Esophagus squamous epithelium (tissue), 5 donors: ENCODE data around the gene TUBB1. TPM values are rescaled to one million over a fixed set of nuclear protein-coding genes. Genes with fewer than 3 reads are reported as not detected.
A peak's percentile ranks its signal among the peaks of the same experiment; 100 is the strongest.

Experiments used
- DNase-seq: peaks from one replicate; lab custom pipeline; 2025; lab: John Stamatoyannopoulos, UW
- H3K27ac ChIP-seq, 4 donors: fragments of 200-600 bp; sonication (generic); one replicate each; pipeline ENCODE4 v1.5.1; 2016 to 2019; ENCODE audit warnings: mild to moderate bottlenecking in 1 of 4
- H3K27me3 ChIP-seq, 4 donors: fragments of 200-600 bp; sonication (generic); 1 replicate in 3 of 4; 2 replicates in 1 of 4; pipeline versions ENCODE4 v1.5.1 to v1.6.0; 2017 to 2021; ENCODE audit warnings: antibody characterized with exemption in 1 of 4
- H3K36me3 ChIP-seq, 3 donors: fragments of 200-600 bp; sonication (generic); one replicate each; pipeline ENCODE4 v1.5.1; 2016 to 2019
- H3K4me1 ChIP-seq, 3 donors: fragments of 200-600 bp; sonication (generic); one replicate each; pipeline ENCODE4 v1.5.1; 2017 to 2019
- H3K4me3 ChIP-seq, 4 donors: fragments of 200-600 bp; sonication (generic); 1 replicate in 3 of 4; 2 replicates in 1 of 4; pipeline ENCODE4 v1.5.1; 2016 to 2019; ENCODE audit warnings: mild to moderate bottlenecking in 2 of 4, moderate library complexity in 1 of 4
- H3K9me3 ChIP-seq, 3 donors: fragments of 200-600 bp; sonication (generic); one replicate each; pipeline ENCODE4 v1.5.1; 2016 to 2019
- POLR2A ChIP-seq, 4 donors: fragments of 450-650 bp; IDR thresholded peaks; one replicate each; pipeline ENCODE4 v1.6.1; 2017; ENCODE audit warnings: antibody characterized with exemption in 4 of 4, mild to moderate bottlenecking in 4 of 4, moderate library complexity in 3 of 4
- WGBS, 2 donors: methylation state at CpG; one replicate each; pipeline ENCODE4 v1.1.5; 2018; 5-methylcytosine and 5-hydroxymethylcytosine counted together
- intact Hi-C: fragments of 100-400 bp; cut with DNase I; formaldehyde crosslinking; loops from one replicate; pipeline ENCODE4 v1.15.0; 2022
- total RNA-seq, 4 donors: library from RNA; depleted of rRNA; stranded (reverse); fragments of >200 nt; gene quantifications; one replicate each; pipeline ENCODE4 v1.1.0, GENCODE V29; 2016
- TF ChIP-seq, protein P1 (sequence below), 6 experiments: fragments of 450-650 bp in 4 of 6; fragments of 200-600 bp in 2 of 6; sonication (generic) in 2 of 6; IDR thresholded peaks; one replicate each; pipeline ENCODE4 v1.5.1; 2016 to 2019; ENCODE audit warnings: antibody characterized with exemption in 6 of 6, mild to moderate bottlenecking in 4 of 6, moderate library complexity in 4 of 6
- donor health status: DM: yes; HTN: yes; CAD: no.

Gene TUBB1
- total RNA-seq, 4 donors from 2014 or later = 0.19 TPM; not detected in 3

DNA sequence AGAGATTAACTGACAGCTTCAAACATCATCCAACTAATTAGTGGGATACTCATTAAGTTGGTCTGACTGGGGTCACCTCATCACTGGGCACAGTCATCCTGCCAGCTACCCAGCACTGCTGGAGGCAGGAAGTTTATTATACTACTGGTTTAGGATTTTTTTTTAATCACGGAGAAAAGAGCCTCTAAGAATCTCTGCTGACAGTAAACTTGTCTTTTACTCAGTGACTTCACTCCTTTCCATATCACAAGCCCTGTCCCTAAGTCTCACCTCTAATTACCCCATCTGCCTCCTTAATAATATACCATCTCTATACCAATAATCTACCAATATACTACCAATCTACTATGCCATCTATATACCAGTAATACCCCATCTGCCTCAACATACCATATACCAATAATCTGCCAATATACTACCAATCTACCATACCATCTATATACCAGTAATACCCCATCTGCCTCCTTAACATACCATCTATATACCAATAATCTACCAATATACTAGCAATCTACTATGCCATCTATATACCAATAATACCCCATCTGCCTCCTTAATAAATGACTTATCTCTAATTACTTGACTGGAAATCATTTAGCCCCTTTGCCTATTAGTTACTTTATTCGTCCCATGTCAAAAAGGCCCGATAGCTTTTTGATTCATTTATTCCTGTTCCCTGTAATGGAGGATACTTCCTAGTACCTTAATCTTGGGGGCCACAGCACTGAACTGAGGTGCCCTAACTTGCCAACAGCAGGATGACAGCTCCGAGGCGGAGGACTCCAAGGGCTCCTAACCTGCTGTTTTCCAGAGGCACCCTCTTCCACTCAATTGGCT, 7.9 kb downstream of the TUBB1 start:
- H3K27ac ChIP-seq = no peak overlapping the region
- H3K4me1 ChIP-seq = peaks cover 20 to 52% (median 30%) of the 10 kb centered on the region in 3 donors
- DNase-seq = no peak
- H3K4me3 ChIP-seq = no peak overlapping the region
- 66 to 76% methylated on average over 3 of the region's 5 CpGs for WGBS, 2 donors
- no peaks in the 10 kb centered on the region for H3K27me3 ChIP-seq
- TF ChIP-seq, protein P1, sequence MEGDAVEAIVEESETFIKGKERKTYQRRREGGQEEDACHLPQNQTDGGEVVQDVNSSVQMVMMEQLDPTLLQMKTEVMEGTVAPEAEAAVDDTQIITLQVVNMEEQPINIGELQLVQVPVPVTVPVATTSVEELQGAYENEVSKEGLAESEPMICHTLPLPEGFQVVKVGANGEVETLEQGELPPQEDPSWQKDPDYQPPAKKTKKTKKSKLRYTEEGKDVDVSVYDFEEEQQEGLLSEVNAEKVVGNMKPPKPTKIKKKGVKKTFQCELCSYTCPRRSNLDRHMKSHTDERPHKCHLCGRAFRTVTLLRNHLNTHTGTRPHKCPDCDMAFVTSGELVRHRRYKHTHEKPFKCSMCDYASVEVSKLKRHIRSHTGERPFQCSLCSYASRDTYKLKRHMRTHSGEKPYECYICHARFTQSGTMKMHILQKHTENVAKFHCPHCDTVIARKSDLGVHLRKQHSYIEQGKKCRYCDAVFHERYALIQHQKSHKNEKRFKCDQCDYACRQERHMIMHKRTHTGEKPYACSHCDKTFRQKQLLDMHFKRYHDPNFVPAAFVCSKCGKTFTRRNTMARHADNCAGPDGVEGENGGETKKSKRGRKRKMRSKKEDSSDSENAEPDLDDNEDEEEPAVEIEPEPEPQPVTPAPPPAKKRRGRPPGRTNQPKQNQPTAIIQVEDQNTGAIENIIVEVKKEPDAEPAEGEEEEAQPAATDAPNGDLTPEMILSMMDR (IDR thresholded peaks at IDR 0.05) = no peak
- no peak for TF ChIP-seq POLR2A (IDR thresholded peaks at IDR 0.05)
- no peaks in the 10 kb centered on the region for H3K9me3 ChIP-seq
- peaks cover 0 to 83% (median 26%) of the 10 kb centered on the region in 3 donors for H3K36me3 ChIP-seq
- intact Hi-C loops = no loop called here

DNA sequence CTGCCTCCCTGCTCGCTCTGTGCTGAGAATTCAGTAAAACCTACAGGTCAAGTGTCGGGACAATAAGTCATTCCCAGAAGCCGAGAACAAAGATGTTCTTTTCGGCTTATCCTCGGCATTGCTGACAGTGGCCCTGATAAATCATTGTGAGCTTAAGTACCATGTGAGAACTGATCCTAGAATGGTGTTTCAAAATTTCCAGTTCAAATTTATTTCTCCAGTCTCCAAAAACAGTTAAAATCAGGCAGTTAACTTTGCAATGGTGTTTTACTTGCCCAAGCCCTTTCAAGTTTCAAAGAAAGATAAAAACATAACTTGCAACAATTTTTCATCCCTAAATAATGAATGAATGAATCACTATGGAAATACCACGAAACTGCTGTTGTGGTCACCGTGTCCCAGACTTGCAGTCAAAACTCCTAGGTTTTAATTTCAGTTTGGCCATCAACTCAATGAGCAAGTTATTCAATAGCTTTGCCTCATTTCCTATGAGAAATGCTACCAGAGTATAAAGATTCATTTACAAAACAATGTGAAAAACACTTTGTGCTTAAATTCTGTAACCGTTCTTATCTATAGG, 8.6 kb downstream of the TUBB1 start:
- intact Hi-C loops = no loop called here
- Histone ChIP-seq H3K4me3 (no peak overlapping the region), H3K27ac (no peak overlapping the region), H3K9me3 (no peaks in the 10 kb centered on the region), H3K27me3 (no peaks in the 10 kb centered on the region), H3K4me1 (peaks cover 20 to 55% (median 30%) of the 10 kb centered on the region in 3 donors), H3K36me3 (peaks cover 0 to 76% (median 26%) of the 10 kb centered on the region in 3 donors)
- 78% methylated on average over 8 of the region's 8 CpGs for WGBS, 2 donors
- no peak for DNase-seq
- no peak for TF ChIP-seq POLR2A (IDR thresholded peaks at IDR 0.05)
- TF ChIP-seq, protein P1 (IDR thresholded peaks at IDR 0.05) = no peak

DNA sequence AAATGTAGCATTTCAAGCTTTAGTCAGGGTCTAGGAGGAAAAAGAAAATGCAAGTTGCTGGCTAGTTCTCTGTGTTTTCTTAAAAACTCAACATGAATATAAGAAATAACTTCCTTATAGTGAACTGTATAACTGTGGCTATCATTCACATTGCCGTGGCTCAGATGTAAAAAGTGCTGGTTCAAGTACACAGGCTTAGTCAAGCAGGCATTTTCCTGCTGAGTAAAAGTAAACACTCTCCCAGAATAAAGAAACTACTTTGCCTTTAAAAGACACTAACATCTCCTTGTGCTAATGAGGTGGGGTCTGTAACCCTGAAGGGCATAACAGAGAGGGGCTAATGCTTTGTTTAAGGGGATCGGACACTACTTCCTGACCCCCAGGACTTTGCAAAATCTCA, 9.6 kb downstream of the TUBB1 start:
- H3K36me3 ChIP-seq = peaks cover 0 to 69% (median 22%) of the 10 kb centered on the region in 3 donors
- DNase-seq = no peak
- H3K4me1 ChIP-seq = peaks cover 20 to 59% (median 30%) of the 10 kb centered on the region in 3 donors
- H3K27ac ChIP-seq = no peak overlapping the region
- no peaks in the 10 kb centered on the region for H3K9me3 ChIP-seq
- intact Hi-C loops = no loop called here
- WGBS, 2 donors = 26 to 46% methylated on average over 2 of the region's 2 CpGs
- TF ChIP-seq, protein P1 (IDR thresholded peaks at IDR 0.05) = no peak
- no peak for TF ChIP-seq POLR2A (IDR thresholded peaks at IDR 0.05)
- H3K4me3 ChIP-seq = peak overlapping the region in 1 of 4 donors; percentile 7
- H3K27me3 ChIP-seq = no peaks in the 10 kb centered on the region

DNA sequence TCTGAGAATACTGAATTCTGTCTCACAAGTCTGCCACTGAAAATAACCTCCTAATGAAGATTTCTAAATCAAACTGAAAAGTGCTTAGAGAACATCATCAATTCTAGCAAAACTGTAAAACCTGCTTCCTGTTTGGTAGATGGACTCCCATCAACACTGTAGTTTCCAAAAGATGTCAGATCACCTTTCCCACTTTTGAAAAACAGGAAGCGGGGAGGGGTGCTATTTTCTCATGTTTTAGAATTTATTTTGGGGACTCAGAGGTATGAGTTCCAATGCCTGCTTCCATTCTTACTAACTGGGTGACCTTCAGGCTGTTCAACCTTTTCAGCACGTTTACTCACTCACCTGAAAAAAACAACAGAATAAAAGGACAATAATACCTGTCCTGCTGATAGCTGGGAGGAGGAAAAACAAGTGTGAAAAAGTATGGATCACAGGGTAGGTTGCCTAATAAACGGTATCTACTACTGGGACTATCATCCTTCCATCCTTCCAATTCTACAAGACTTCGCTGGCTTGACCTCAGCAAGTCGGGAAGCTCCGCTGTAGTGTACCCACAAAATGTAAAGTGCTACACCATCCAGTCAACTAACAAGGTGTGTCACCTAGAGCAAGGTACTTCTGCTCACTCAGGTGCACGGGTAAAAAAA, 11.8 kb downstream of the TUBB1 start:
- Histone ChIP-seq H3K4me3 (peak overlapping the region; percentile 49 to 83 (median 73)), H3K27ac (peak overlapping the region in 2 of 4 donors; percentile 90 to 92), H3K36me3 (peaks cover 9 to 69% (median 14%) of the 10 kb centered on the region in 3 donors), H3K27me3 (no peaks in the 10 kb centered on the region), H3K4me1 (peaks cover 20 to 59% (median 30%) of the 10 kb centered on the region in 3 donors), H3K9me3 (no peaks in the 10 kb centered on the region)
- DNase-seq = no peak
- 43 to 51% methylated on average over 6 of the region's 7 CpGs for WGBS, 2 donors
- TF ChIP-seq, protein P1 (IDR thresholded peaks at IDR 0.05) = no peak
- TF ChIP-seq POLR2A (IDR thresholded peaks at IDR 0.05) = no peak
- intact Hi-C loops = loop anchor here (10.0 kb wide), 1 partner anchor 136 kb away; no protein-coding TSS in a partner anchor
